Stimulated activated memory B cell treated with anti-CD40 and anti-IgM and Interleukin-4, amounts not matched to agents 10 μg/mL and 1 μg/mL and 100 μg/mL, for 72 hours (primary cell): Measurements from ENCODE around the gene HMX2.
A peak's percentile ranks its signal among the peaks of the same experiment; 100 is the strongest.

Source experiments
- ATAC-seq: fragments of 150-1000 bp; cut with Tn5 transposase; 2 replicates; pipeline ENCODE4 v1.10.0; 2021
- H3K27ac Mint-ChIP-seq: one replicate; pipeline ENCODE4 v1.8.0; 2022; ENCODE audit warnings: mild to moderate bottlenecking, mixed read lengths
- H3K27me3 Mint-ChIP-seq: one replicate; pipeline ENCODE4 v1.8.0; 2022; ENCODE audit warnings: mixed read lengths
- H3K36me3 Mint-ChIP-seq: one replicate; pipeline ENCODE4 v1.8.0; 2022; ENCODE audit warnings: mixed read lengths
- H3K4me1 Mint-ChIP-seq: one replicate; pipeline ENCODE4 v1.8.0; 2022; ENCODE audit warnings: mixed read lengths
- H3K4me3 Mint-ChIP-seq: one replicate; pipeline ENCODE4 v1.8.0; 2022; ENCODE audit warnings: mild to moderate bottlenecking, moderate library complexity, mixed read lengths
- H3K9me3 Mint-ChIP-seq: one replicate; pipeline ENCODE4 v1.8.0; 2022; ENCODE audit warnings: mixed read lengths

Gene HMX2, protein sequence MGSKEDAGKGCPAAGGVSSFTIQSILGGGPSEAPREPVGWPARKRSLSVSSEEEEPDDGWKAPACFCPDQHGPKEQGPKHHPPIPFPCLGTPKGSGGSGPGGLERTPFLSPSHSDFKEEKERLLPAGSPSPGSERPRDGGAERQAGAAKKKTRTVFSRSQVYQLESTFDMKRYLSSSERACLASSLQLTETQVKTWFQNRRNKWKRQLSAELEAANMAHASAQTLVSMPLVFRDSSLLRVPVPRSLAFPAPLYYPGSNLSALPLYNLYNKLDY

DNA sequence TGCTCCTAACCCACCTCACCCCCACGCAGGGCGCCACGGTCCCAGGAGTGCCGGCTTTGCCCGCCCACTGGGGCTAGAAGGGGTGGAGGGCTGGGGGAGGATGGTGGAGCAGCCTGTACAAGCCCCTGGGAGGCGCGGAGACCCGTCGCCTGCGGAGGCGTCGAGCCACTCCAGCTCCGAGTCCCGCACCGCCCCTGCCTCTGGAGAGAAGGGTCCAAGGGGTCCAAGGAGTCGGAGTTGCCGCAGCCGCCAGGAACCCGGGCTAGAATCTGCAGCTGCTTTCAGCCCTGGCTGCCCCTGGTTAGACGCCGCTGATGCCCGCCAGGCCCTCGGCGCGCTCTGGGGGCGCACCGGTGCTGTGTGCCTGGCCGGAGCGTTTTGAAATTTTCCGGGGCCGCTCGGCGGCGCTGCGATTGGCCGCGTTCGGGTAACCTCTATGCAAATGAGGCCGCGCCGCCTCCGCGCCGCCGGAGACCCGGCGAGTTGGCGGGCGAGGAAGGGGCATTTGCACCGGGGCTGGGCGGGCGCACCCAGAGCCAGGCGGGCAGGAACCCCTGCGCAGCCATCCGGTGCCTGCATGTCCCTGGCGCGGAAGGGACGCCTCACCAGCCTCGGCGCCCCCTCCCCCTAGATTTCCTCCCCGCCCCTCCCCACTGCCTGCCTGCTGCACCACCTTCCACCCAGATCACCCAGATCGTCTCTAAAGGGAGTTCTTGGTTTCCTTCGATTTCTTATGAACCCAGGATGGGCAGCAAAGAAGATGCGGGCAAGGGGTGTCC, at the start of gene HMX2:
HMX2 (plus strand) TSS at position 502 of the 779 bp plus-strand sequence; CDS start at position 745, 243 bp downstream.
- peaks cover 27% of the 10 kb centered on the region for H3K4me1 Mint-ChIP-seq
- peak within 1 kb of the TSS; percentile 32 for H3K27ac Mint-ChIP-seq
- ATAC-seq, result no peak
- peaks cover 68% of the 10 kb centered on the region for H3K27me3 Mint-ChIP-seq
- H3K9me3 Mint-ChIP-seq, result peaks cover 2% of the 10 kb centered on the region
- H3K36me3 Mint-ChIP-seq, result no peaks in the 10 kb centered on the region
- peak within 1 kb of the TSS; percentile 57 for H3K4me3 Mint-ChIP-seq

DNA sequence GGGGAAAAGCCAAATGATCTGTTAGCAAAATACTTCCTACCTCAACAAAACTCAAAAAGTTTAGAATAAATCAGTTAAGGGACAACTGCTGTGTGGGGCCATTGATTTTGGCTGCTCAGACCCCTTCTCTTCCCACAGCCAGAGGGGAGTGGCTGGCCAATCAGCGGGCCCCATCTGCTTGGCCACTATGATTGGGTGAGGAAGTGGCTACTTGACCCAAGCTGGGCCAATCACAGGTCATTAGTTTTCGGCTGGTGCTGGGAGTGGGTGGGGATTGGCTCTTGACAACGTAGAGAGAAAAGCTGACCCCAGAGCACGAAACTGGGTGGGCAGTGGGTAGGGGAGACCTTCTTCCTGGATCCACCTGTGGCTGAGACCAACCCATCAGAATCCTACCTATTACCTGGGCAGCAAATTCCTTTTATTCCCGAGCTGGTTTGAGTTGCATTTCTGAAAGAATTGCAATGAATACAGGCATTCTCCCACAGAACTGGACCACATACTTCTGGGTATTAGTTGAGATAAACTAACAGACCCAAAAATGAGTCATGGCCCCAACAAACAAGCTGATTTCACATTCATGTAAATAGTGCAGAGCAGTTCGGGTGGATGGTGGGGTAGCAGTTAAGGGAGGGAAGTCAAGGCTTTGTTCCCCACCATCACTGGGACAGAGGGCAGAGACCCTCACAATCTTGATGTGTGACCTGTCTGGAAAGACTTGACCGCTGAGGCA, 47.7 kb upstream of the HMX2 start:
- no peaks in the 10 kb centered on the region for H3K4me1 Mint-ChIP-seq
- no peaks in the 10 kb centered on the region for H3K9me3 Mint-ChIP-seq
- peaks cover 2% of the 10 kb centered on the region for H3K27me3 Mint-ChIP-seq
- H3K36me3 Mint-ChIP-seq, result no peaks in the 10 kb centered on the region
- H3K27ac Mint-ChIP-seq, result no peak overlapping the region
- no peak overlapping the region for H3K4me3 Mint-ChIP-seq
- ATAC-seq, result no peak

GRCh38 chr10:123101872-123102271, 46.1 kb upstream of the HMX2 start:
- Mint-ChIP-seq H3K27ac (no peak overlapping the region), H3K36me3 (no peaks in the 10 kb centered on the region), H3K4me1 (no peaks in the 10 kb centered on the region), H3K4me3 (no peak overlapping the region), H3K9me3 (no peaks in the 10 kb centered on the region), H3K27me3 (peaks cover 13% of the 10 kb centered on the region)
- no peak for ATAC-seq

DNA sequence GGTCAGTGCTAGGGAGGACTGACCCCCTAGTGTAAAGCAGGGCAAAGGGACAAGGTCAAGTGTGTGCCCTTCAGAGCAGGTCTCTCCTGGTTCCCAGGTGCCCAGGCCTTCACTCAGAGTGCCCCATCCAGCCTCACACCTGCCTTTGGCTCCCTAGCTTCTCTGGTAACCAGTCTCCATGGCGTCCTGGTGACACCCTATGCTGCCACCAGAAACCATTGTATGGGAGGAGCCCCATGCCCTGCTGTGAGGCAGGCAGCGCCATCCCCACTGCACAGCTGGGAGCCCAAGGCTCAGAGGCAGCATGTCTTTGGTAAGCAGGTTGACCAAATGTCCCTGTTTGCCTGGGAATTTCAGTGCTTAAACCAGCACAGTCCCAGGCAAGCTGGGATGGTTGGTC, 45.3 kb upstream of the HMX2 start:
- H3K36me3 Mint-ChIP-seq, result no peaks in the 10 kb centered on the region
- no peak overlapping the region for H3K4me3 Mint-ChIP-seq
- H3K9me3 Mint-ChIP-seq, result no peaks in the 10 kb centered on the region
- ATAC-seq, result no peak
- H3K4me1 Mint-ChIP-seq, result no peaks in the 10 kb centered on the region
- no peak overlapping the region for H3K27ac Mint-ChIP-seq
- peaks cover 13% of the 10 kb centered on the region for H3K27me3 Mint-ChIP-seq

DNA sequence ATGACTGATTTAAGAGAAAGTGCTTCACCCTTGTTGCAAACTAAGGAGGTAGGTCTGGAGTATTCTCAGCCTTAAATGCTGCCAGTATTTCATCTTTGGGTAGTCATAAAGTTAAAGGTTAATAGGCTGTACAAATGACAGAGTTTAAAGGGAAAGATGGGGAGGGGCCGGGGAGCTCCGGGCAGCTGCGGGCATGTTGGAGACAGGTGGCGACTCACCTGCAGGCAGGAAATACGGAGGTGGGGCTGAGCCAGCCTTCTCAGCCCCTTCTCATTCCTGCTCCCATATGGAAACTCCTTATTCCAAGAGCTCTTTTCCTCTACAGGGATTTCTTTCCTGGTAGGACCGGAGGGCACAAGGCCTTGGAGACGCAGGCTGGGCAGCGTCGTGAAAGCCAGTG, 44.0 kb upstream of the HMX2 start:
- ATAC-seq, result no peak
- Mint-ChIP-seq H3K4me3 (no peak overlapping the region), H3K9me3 (no peaks in the 10 kb centered on the region), H3K36me3 (no peaks in the 10 kb centered on the region), H3K4me1 (no peaks in the 10 kb centered on the region), H3K27me3 (peaks cover 20% of the 10 kb centered on the region), H3K27ac (no peak overlapping the region)

- H3K4me3 Mint-ChIP-seq, result no peak overlapping the region
- no peak for ATAC-seq
- H3K9me3 Mint-ChIP-seq, result no peaks in the 10 kb centered on the region
- no peaks in the 10 kb centered on the region for H3K4me1 Mint-ChIP-seq
- no peaks in the 10 kb centered on the region for H3K36me3 Mint-ChIP-seq
- no peak overlapping the region for H3K27ac Mint-ChIP-seq
- peaks cover 25% of the 10 kb centered on the region for H3K27me3 Mint-ChIP-seq
Observed at GRCh38 chr10:123109466-123109865, 38.5 kb upstream of the HMX2 start.

DNA sequence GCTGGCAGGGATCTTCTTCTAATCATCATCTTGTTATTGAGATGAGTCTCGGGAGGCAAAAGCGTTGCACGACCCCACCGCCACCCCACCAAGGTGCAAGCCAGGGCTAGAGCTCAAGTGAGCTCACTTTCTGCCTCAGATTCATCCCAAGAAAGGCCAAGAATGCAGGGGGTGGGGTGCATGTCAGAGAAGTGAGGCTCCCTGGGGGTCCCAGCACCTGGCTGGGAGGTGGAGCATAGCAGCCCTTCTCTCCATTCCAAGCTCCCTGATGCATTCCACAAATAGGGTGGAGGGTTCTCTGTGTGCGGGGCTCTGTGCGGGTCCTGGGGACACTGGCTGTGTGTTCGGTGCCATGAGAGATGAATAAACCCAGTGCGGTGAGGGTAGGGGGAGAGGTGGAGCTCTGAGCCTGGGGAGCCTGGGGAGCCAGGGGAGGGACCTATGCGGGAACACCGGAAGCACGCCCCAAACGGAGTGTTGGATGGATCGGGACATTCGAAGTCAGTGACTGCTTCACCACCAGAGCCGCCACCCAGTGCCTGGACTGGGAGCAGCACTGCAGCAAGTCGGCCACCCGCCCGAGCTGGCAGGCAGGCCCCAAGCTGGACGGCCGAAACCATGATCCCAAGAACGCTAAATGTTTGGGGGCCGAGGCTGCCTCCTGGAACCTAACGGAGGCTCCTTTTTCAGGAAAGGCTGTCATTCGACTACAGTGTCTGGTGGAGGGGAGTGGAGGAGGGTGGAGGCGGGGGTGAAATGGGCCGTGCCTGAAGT, 30.1 kb upstream of the HMX2 start:
- Mint-ChIP-seq H3K9me3 (no peaks in the 10 kb centered on the region), H3K27me3 (peaks cover 43% of the 10 kb centered on the region), H3K4me3 (no peak overlapping the region), H3K4me1 (no peaks in the 10 kb centered on the region), H3K27ac (no peak overlapping the region), H3K36me3 (no peaks in the 10 kb centered on the region)
- no peak for ATAC-seq

DNA sequence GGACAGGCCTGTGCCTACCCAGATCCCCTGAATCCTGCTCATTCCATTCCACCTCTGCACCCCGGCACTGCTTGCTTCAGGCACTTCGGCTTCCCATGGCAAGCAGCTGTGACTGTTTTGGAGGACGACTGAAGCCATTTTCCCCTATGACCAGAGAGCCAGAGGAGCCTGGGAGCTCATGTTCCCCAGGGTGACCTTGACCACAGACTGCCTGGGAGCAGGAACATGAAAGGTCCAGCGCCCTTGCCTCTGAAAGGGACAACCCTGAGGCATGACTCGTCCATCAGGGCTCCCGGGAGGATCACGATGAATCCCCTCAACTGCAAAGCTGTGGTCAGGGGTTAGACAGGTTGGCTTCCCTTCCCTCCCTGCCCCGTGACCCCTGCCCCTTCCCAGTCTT, 28.9 kb upstream of the HMX2 start:
- Mint-ChIP-seq H3K9me3 (no peaks in the 10 kb centered on the region), H3K27me3 (peaks cover 44% of the 10 kb centered on the region), H3K36me3 (no peaks in the 10 kb centered on the region), H3K4me3 (no peak overlapping the region), H3K27ac (no peak overlapping the region), H3K4me1 (no peaks in the 10 kb centered on the region)
- ATAC-seq, result no peak

DNA sequence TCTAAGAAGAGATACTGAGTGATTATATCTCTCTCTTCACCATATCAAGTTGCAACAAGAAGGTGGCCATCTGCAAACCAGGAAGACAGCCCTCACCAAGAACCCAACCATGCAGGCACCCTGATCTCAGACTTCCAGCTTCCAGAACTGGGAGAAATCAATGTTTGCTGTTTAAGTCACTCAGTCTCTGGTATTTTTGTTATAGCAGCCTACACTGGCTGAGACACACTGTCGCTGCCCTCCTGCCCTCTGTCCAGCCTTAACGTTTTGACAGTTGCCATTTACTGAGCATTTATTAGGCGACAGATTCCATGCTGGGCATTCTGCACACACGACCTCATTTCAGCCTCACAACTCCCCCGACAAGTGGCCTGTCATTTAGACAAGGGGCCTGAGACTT, 21.7 kb upstream of the HMX2 start:
- H3K27me3 Mint-ChIP-seq, result peaks cover 66% of the 10 kb centered on the region
- no peak overlapping the region for H3K27ac Mint-ChIP-seq
- H3K4me1 Mint-ChIP-seq, result no peaks in the 10 kb centered on the region
- no peaks in the 10 kb centered on the region for H3K36me3 Mint-ChIP-seq
- no peak overlapping the region for H3K4me3 Mint-ChIP-seq
- ATAC-seq, result no peak
- no peaks in the 10 kb centered on the region for H3K9me3 Mint-ChIP-seq

GRCh38 chr10:123129618-123130271, 18.2 kb upstream of the HMX2 start:
- H3K36me3 Mint-ChIP-seq, result no peaks in the 10 kb centered on the region
- peaks cover 19% of the 10 kb centered on the region for H3K4me1 Mint-ChIP-seq
- H3K4me3 Mint-ChIP-seq, result no peak overlapping the region
- peaks cover 91% of the 10 kb centered on the region for H3K27me3 Mint-ChIP-seq
- ATAC-seq, result no peak
- H3K27ac Mint-ChIP-seq, result no peak overlapping the region
- no peaks in the 10 kb centered on the region for H3K9me3 Mint-ChIP-seq

GRCh38 chr10:123132576-123133477, 15.1 kb upstream of the HMX2 start:
- Mint-ChIP-seq H3K4me3 (peak overlapping the region; percentile 48), H3K4me1 (peaks cover 28% of the 10 kb centered on the region), H3K9me3 (no peaks in the 10 kb centered on the region), H3K36me3 (no peaks in the 10 kb centered on the region), H3K27ac (peak overlapping the region; percentile 23), H3K27me3 (peaks cover 80% of the 10 kb centered on the region)
- peak; percentile 67 for ATAC-seq

DNA sequence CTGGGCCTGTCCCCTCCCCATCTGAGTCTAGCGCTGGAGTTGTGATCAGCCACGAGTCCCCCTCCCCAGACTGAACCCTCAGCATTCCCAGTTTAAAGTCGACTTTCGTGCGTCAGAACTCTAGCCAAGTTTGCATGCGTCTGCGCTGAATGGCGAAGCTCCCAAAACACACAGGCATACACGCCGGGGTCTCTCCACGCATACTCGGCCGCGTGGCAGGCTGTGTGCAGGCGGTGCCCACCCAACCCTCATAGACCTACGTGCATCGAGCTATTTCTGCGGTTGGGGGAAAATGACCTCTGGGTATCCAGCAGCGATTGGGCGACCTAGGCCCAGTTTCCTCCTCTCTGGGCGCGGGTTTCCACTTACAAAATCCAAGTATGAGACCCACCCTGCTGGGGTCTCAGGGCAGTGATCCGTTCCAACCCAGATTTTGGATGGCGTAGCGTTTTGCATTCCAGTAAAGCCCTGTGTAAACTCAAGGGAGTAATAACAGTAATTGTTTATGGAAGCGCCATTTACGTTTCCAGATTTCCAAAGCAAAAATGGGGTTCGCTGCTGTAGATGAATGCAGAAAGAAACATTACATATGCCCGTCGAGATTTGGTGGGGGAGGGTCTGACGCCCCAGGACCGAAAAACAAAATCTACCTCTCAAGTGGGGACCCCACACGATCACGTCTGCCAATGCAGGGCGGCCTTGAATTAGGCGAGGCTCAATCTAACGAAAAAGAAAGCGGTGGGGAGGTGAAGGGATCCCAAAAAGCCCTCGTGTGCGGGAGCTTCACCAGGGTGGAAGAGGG, 14.2 kb upstream of the HMX2 start:
- peaks cover 83% of the 10 kb centered on the region for H3K27me3 Mint-ChIP-seq
- H3K27ac Mint-ChIP-seq, result peak overlapping the region; percentile 23
- no peak for ATAC-seq
- peaks cover 28% of the 10 kb centered on the region for H3K4me1 Mint-ChIP-seq
- H3K4me3 Mint-ChIP-seq, result peak overlapping the region; percentile 21
- no peaks in the 10 kb centered on the region for H3K36me3 Mint-ChIP-seq
- no peaks in the 10 kb centered on the region for H3K9me3 Mint-ChIP-seq

DNA sequence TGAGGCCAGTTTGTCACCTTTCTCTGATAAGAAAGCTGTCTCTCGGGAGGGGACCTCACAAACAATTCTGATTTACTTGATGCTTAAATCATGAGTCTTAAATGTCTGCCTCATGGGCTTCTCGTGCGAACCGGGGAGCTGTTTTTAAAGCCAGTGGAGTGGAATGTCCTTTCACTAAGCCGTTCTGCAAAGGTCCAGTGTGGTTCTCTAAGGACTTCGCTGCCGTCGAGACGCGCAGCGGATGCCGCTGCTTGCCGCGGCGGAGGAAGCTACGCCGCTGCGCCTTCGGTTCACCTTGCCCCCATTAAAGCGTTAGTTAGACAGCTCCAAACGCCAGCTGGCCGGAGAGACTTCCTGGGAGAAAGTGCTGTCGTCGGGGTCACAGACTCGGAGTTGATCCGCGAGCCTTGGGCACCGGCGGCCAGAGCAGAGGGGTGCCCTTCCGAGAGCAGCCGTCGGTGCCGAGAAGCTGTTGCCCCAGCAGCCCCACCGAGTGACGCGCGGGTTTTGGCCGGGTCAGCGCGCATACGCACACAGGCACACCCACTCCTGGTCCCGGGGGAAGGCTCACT, 13.5 kb upstream of the HMX2 start:
- ATAC-seq, result no peak
- Mint-ChIP-seq H3K27ac (no peak overlapping the region), H3K9me3 (no peaks in the 10 kb centered on the region), H3K27me3 (peaks cover 83% of the 10 kb centered on the region), H3K4me3 (peak overlapping the region; percentile 21), H3K36me3 (no peaks in the 10 kb centered on the region), H3K4me1 (peaks cover 28% of the 10 kb centered on the region)
